ENCODE measurements around the gene HNF1A. TPM values are rescaled to one million over a fixed set of nuclear protein-coding genes. Genes with fewer than 3 reads are reported as not detected.

The HNF1A gene
- total and polyA plus RNA-seq, 2 of the 13 experiments (the other 11 are each of a cell fraction or from before 2014, with no cell fraction given) = 13.4 to 34.7 TPM

GRCh38 chr12:120984351-120984898 is 6.1 kb downstream of the HNF1A start (continued):
- TF ChIP-seq YY1 (IDR thresholded peaks at IDR 0.05; ENCODE audit: insufficient read depth, insufficient replicate concordance, low read depth, low read length) (peak; percentile 41), GMEB1 (CRISPR knock-in tag; IDR thresholded peaks at IDR 0.05; ENCODE audit: borderline replicate concordance) (no peak), POLR2A (IDR thresholded peaks at IDR 0.05; ENCODE audit: insufficient read depth in 1 of 2, low read depth in 2 of 2, low read length in 2 of 2) (peak in 1 of 2 experiments; percentile 47; a peak in 1 of 4 replicates), NR1H2 (CRISPR knock-in tag; IDR thresholded peaks at IDR 0.05; ENCODE audit: borderline replicate concordance, low read depth) (no peak), MATR3 (CRISPR knock-in tag; IDR thresholded peaks at IDR 0.05) (no peak), NFE2L1 (CRISPR knock-in tag; IDR thresholded peaks at IDR 0.05; ENCODE audit: borderline replicate concordance) (no peak), ZFP37 (CRISPR knock-in tag; IDR thresholded peaks at IDR 0.05; ENCODE audit: borderline replicate concordance) (no peak), EHMT2 (IDR thresholded peaks at IDR 0.05; ENCODE audit: borderline replicate concordance, low read depth, low read length) (no peak), ETV6 (CRISPR knock-in tag; conservative IDR thresholded peaks at IDR 0.05) (no peak), ZBTB1 (CRISPR knock-in tag; IDR thresholded peaks at IDR 0.05; ENCODE audit: borderline replicate concordance) (no peak), SAFB2 (CRISPR knock-in tag; IDR thresholded peaks at IDR 0.05; ENCODE audit: borderline replicate concordance, low read depth) (no peak), ZKSCAN5 (CRISPR knock-in tag; IDR thresholded peaks at IDR 0.05) (no peak), SP140L (CRISPR knock-in tag; IDR thresholded peaks at IDR 0.05; ENCODE audit: borderline replicate concordance) (no peak), GATA4 (IDR thresholded peaks at IDR 0.05; ENCODE audit: borderline replicate concordance, low read depth) (no peak), HNF4G (IDR thresholded peaks at IDR 0.05; ENCODE audit: borderline replicate concordance, low read depth, low read length) (peak; percentile 76), HNF4G (CRISPR knock-in tag; IDR thresholded peaks at IDR 0.05; ENCODE audit: borderline replicate concordance, low read depth) (peak; percentile 32; the same call in 1 of the 2 replicates)
- TF ChIP-seq, protein P1, sequence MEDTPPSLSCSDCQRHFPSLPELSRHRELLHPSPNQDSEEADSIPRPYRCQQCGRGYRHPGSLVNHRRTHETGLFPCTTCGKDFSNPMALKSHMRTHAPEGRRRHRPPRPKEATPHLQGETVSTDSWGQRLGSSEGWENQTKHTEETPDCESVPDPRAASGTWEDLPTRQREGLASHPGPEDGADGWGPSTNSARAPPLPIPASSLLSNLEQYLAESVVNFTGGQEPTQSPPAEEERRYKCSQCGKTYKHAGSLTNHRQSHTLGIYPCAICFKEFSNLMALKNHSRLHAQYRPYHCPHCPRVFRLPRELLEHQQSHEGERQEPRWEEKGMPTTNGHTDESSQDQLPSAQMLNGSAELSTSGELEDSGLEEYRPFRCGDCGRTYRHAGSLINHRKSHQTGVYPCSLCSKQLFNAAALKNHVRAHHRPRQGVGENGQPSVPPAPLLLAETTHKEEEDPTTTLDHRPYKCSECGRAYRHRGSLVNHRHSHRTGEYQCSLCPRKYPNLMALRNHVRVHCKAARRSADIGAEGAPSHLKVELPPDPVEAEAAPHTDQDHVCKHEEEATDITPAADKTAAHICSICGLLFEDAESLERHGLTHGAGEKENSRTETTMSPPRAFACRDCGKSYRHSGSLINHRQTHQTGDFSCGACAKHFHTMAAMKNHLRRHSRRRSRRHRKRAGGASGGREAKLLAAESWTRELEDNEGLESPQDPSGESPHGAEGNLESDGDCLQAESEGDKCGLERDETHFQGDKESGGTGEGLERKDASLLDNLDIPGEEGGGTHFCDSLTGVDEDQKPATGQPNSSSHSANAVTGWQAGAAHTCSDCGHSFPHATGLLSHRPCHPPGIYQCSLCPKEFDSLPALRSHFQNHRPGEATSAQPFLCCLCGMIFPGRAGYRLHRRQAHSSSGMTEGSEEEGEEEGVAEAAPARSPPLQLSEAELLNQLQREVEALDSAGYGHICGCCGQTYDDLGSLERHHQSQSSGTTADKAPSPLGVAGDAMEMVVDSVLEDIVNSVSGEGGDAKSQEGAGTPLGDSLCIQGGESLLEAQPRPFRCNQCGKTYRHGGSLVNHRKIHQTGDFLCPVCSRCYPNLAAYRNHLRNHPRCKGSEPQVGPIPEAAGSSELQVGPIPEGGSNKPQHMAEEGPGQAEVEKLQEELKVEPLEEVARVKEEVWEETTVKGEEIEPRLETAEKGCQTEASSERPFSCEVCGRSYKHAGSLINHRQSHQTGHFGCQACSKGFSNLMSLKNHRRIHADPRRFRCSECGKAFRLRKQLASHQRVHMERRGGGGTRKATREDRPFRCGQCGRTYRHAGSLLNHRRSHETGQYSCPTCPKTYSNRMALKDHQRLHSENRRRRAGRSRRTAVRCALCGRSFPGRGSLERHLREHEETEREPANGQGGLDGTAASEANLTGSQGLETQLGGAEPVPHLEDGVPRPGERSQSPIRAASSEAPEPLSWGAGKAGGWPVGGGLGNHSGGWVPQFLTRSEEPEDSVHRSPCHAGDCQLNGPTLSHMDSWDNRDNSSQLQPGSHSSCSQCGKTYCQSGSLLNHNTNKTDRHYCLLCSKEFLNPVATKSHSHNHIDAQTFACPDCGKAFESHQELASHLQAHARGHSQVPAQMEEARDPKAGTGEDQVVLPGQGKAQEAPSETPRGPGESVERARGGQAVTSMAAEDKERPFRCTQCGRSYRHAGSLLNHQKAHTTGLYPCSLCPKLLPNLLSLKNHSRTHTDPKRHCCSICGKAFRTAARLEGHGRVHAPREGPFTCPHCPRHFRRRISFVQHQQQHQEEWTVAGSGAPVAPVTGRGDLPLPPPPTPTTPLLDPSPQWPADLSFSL (CRISPR knock-in tag; IDR thresholded peaks at IDR 0.05) = no peak

Data from HepG2 (cell line).